Keratinocyte (primary cell): ENCODE measurements around the gene SFRP5. TPM values are rescaled to one million over a fixed set of nuclear protein-coding genes. Genes with fewer than 3 reads are reported as not detected.

Experiments
- DNase-seq: peaks from one replicate; pipeline ENCODE4 v3.0.0-alpha.2; 2011; ENCODE audit warnings: low read depth, missing footprints, low spot score
- FAIRE-seq: peaks from 2 replicates; lab custom pipeline; 2011; peaks lifted over from hg19 to GRCh38; lab: Jason Lieb, UNC
- H2AFZ ChIP-seq: 2 replicates; pipeline ENCODE4 v1.6.0; 2012; ENCODE audit warnings: low read length, control low read depth, inconsistent platforms; ENCODE audit not compliant: control insufficient read depth
- H3K27ac ChIP-seq: 2 replicates; pipeline ENCODE4 v1.5.1; 2011; ENCODE audit warnings: low read length; ENCODE audit not compliant: control insufficient read depth, insufficient read depth
- H3K27me3 ChIP-seq: 3 replicates; pipeline ENCODE4 v1.6.0; 2011; ENCODE audit warnings: low read length; ENCODE audit not compliant: control insufficient read depth, insufficient read depth; ENCODE audit errors: extremely low read depth
- H3K36me3 ChIP-seq, 2 experiments: 2 replicates in 1 of 2; 3 replicates in 1 of 2; pipeline ENCODE4 v1.5.1; 2011; ENCODE audit warnings: low read length in 2 of 2, mild to moderate bottlenecking in 1 of 2; ENCODE audit not compliant: control insufficient read depth in 2 of 2, insufficient read depth in 2 of 2; ENCODE audit errors: extremely low read depth in 1 of 2
- H3K4me1 ChIP-seq: 3 replicates; pipeline ENCODE4 v1.5.1; 2011; ENCODE audit warnings: low read length; ENCODE audit not compliant: control insufficient read depth, insufficient read depth; ENCODE audit errors: extremely low read depth
- H3K4me2 ChIP-seq: 3 replicates; pipeline ENCODE4 v1.6.0; 2011; ENCODE audit warnings: low read depth, low read length; ENCODE audit not compliant: control insufficient read depth, insufficient read depth; ENCODE audit errors: extremely low read depth
- H3K4me3 ChIP-seq, 3 experiments: fragments of 200-600 bp in 1 of 3; sonication (generic) in 1 of 3; 2 replicates in 2 of 3; 3 replicates in 1 of 3; pipeline ENCODE4 v1.5.1; 2011 to 2016; ENCODE audit warnings: low read length in 3 of 3, mild to moderate bottlenecking in 3 of 3, control low read depth in 2 of 3, inconsistent platforms in 1 of 3, low read depth in 1 of 3, mixed read lengths in 1 of 3, mixed run types in 1 of 3, moderate library complexity in 1 of 3; ENCODE audit not compliant: control insufficient read depth in 2 of 3, insufficient read depth in 2 of 3; ENCODE audit errors: extremely low read depth in 1 of 3
- H3K79me2 ChIP-seq: 2 replicates; pipeline ENCODE4 v1.6.0; 2012; ENCODE audit warnings: low read length; ENCODE audit not compliant: control insufficient read depth, insufficient read depth
- H3K9ac ChIP-seq: 3 replicates; pipeline ENCODE4 v1.6.0; 2011; ENCODE audit warnings: low read length; ENCODE audit not compliant: control insufficient read depth, insufficient read depth; ENCODE audit errors: extremely low read depth
- H3K9me1 ChIP-seq: 3 replicates; pipeline ENCODE4 v1.6.0; 2011; ENCODE audit warnings: low read length; ENCODE audit not compliant: control insufficient read depth, insufficient read depth; ENCODE audit errors: extremely low read depth
- H3K9me3 ChIP-seq: 2 replicates; pipeline ENCODE4 v1.5.1; 2012; ENCODE audit warnings: low read depth, low read length; ENCODE audit not compliant: control insufficient read depth
- H4K20me1 ChIP-seq: 3 replicates; pipeline ENCODE4 v1.6.0; 2011; ENCODE audit warnings: low read length; ENCODE audit not compliant: control insufficient read depth, insufficient read depth; ENCODE audit errors: extremely low read depth
- EZH2 ChIP-seq: IDR thresholded peaks from one replicate; pipeline ENCODE4 v1.6.1; 2012; ENCODE audit warnings: inconsistent platforms, mild to moderate bottlenecking, low read length, moderate library complexity
- dilution Hi-C: fragments of 300-500 bp; cut with MboI; formaldehyde crosslinking; loops from one replicate; pipeline ENCODE4 v1.7.0; 2020; ENCODE audit warnings: low sequenced_read_pairs; ENCODE audit not compliant: extremely low pct_ligation_motif_present
- polyA plus RNA-seq, 5 experiments: library from polyadenylated mRNA; depleted of rRNA in 3 of 5; stranded (reverse) in 3 of 5; stranded (forward) in 1 of 5; unstranded in 1 of 5; fragments of >200 nt; gene quantifications; 1 replicate in 1 of 5; 2 replicates in 3 of 5; 3 replicates in 1 of 5; pipeline versions ENCODE4 v1.2.1 to v1.2.3, GENCODE V29; 2011 to 2012; ENCODE audit warnings: missing spikeins in 2 of 5, low read depth in 1 of 5, low replicate concordance in 1 of 5
- TF ChIP-seq, protein P1 (sequence below), 3 experiments: IDR thresholded peaks in 1 of 3; conservative IDR thresholded peaks in 1 of 3; optimal IDR thresholded peaks in 1 of 3; 2 replicates in 2 of 3; 3 replicates in 1 of 3; pipeline versions ENCODE3 to v1.5.1; 2011; ENCODE audit warnings: low read length in 3 of 3, mild to moderate bottlenecking in 3 of 3, moderate library complexity in 2 of 3, control low read depth in 1 of 3, inconsistent platforms in 1 of 3; ENCODE audit not compliant: insufficient read depth in 2 of 3; ENCODE audit errors: extremely low read depth in 1 of 3

SFRP5 gene
- polyA plus RNA-seq, 1 donor (not counting 4 experiments of a cell fraction or from before 2014, with no cell fraction given): not detected

DNA sequence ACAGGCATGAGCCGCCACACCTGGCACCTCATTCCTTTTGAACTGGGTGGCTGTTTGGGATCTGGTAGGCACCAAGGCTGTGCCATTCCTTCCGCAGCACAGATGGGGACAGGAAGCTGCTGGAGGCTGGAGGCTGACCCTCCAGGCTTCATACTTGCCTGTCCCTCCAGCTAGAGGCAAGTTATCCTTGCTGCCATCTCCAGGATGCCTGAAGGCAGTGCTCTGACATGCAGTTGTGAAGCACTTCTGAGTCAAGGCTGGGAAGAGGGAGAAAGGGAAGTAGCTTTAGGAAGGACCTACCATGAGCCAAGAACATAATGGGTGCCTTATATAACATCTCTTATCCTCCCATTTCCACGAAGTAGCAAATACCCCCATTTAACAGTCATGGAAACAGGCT is 48.8 kb downstream of the SFRP5 start:
- FAIRE-seq: peak; percentile 58
- Histone ChIP-seq H3K27me3 (no peaks in the 10 kb centered on the region), H4K20me1 (no peaks in the 10 kb centered on the region), H3K36me3 (peaks cover under 1 to 6% of the 10 kb centered on the region in 2 experiments), H3K9me3 (no peaks in the 10 kb centered on the region), H2AFZ (no peak overlapping the region), H3K27ac (no peak overlapping the region), H3K4me2 (no peak overlapping the region), H3K9ac (no peak overlapping the region), H3K9me1 (no peaks in the 10 kb centered on the region), H3K79me2 (no peaks in the 10 kb centered on the region), H3K4me1 (peaks cover 36% of the 10 kb centered on the region), H3K4me3 (no peak overlapping the region)
- dilution Hi-C loops: no loop called here
- TF ChIP-seq EZH2: no peak
- TF ChIP-seq, protein P1, sequence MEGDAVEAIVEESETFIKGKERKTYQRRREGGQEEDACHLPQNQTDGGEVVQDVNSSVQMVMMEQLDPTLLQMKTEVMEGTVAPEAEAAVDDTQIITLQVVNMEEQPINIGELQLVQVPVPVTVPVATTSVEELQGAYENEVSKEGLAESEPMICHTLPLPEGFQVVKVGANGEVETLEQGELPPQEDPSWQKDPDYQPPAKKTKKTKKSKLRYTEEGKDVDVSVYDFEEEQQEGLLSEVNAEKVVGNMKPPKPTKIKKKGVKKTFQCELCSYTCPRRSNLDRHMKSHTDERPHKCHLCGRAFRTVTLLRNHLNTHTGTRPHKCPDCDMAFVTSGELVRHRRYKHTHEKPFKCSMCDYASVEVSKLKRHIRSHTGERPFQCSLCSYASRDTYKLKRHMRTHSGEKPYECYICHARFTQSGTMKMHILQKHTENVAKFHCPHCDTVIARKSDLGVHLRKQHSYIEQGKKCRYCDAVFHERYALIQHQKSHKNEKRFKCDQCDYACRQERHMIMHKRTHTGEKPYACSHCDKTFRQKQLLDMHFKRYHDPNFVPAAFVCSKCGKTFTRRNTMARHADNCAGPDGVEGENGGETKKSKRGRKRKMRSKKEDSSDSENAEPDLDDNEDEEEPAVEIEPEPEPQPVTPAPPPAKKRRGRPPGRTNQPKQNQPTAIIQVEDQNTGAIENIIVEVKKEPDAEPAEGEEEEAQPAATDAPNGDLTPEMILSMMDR (optimal IDR thresholded peaks at IDR 0.05 in 1 of 3, IDR thresholded peaks at IDR 0.05 in 1 of 3, conservative IDR thresholded peaks at IDR 0.05 in 1 of 3; ENCODE audit: extremely low read depth in 1 of 3, insufficient read depth in 2 of 3, low read length in 3 of 3): peak in 2 of 3 experiments; percentile 15 to 28
- no peak for DNase-seq

DNA sequence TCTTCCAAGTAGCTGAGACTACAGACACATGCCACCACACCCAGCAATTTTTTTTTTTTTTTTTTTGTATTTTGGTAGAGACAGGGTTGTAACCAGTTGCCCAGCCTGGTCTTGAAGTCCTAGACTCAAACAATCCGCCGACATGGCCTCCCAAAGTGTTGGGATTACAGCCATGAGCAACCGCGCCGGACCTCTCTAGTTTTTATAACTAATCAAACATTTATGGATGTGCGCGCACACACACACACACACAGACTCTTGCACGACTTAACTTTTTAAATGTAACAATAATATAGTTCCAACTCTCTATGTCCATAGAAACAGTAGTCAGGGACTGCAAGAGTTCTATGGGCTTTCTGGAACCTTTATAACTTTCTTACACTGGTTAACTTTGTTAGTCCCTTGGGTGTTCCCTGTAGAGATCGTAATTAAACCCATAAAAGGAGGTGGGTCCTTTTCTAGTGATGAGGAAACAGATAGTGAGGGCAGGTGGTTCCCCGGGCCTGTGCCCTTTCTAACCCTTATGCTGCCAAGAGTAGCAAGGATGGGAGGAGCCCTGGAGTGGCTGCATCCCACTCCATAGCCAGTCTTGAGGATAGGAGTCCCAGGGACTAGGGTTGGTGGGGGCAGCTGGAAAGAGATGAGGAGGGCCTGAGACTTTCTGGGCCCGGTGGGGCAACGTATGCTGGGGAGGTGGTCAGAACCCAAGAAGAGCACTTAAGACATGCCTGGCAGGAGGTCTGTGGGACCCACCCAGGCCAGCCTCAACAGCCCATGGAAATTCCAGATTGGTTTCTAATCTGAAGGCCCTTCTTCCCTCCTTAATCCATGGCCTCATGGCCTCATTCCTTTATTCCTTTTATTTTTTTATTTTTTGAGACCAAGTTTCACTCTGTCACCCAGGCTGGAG is 49.7 kb downstream of the SFRP5 start:
- dilution Hi-C loops: no loop called here
- no peaks in the 10 kb centered on the region for H3K9me1 ChIP-seq
- peaks cover 43% of the 10 kb centered on the region for H3K4me1 ChIP-seq
- H3K36me3 ChIP-seq: peaks cover 5 to 15% of the 10 kb centered on the region in 2 experiments
- H3K4me3 ChIP-seq: no peak overlapping the region
- no peak overlapping the region for H3K27ac ChIP-seq
- H2AFZ ChIP-seq: no peak overlapping the region
- TF ChIP-seq EZH2: no peak
- TF ChIP-seq, protein P1 (optimal IDR thresholded peaks at IDR 0.05 in 1 of 3, IDR thresholded peaks at IDR 0.05 in 1 of 3, conservative IDR thresholded peaks at IDR 0.05 in 1 of 3; ENCODE audit: extremely low read depth in 1 of 3, insufficient read depth in 2 of 3, low read length in 3 of 3): no peak
- no peak overlapping the region for H3K4me2 ChIP-seq
- H3K9me3 ChIP-seq: no peaks in the 10 kb centered on the region
- H3K9ac ChIP-seq: no peak overlapping the region
- no peaks in the 10 kb centered on the region for H4K20me1 ChIP-seq
- no peaks in the 10 kb centered on the region for H3K27me3 ChIP-seq
- DNase-seq: no peak
- no peak for FAIRE-seq
- peaks cover 6% of the 10 kb centered on the region for H3K79me2 ChIP-seq
